Measurements from ENCODE around the gene ANKRD13D. TPM values are rescaled to one million over a fixed set of nuclear protein-coding genes. Genes with fewer than 3 reads are reported as not detected.

ANKRD13D gene
- 50.7 and 53.5 TPM in 2 replicates for total RNA-seq
- polyA plus RNA-seq, result 39.4 and 47.6 TPM in 2 replicates

DNA sequence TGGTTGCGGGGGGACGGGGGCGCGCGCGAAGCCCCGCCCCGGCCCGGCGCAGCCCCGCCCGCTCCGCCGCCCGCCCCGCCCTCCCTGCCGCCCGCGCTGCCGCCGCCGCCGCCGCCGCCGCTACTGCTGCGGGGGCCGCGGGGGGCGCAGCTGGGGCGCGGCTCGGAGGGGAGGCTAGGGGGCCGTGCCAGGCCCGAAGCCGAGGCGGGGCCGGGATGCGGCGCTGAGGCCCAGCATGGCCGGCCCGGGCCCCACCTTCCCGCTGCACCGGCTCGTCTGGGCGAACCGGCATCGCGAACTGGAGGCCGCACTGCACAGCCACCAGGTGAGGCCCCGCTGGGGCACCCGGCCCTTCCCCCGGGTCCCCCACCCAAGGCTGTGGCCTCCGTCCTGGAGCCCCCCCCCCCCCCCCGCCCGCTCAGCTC is at the start of gene ANKRD13D:
Gene ANKRD13D (plus strand): TSS at position 78 of the 425 bp plus-strand sequence. CDS start 158 bp downstream, at position 236.
- Histone ChIP-seq H3K9me3 (ENCODE audit: low read depth) (no peaks in the 10 kb centered on the region), H3K4me1 (ENCODE audit: low read depth) (peaks cover 15% of the 10 kb centered on the region), H3K4me3 (peak within 1 kb of the TSS; percentile 56), H3K36me3 (peaks cover 8% of the 10 kb centered on the region), H3K27me3 (no peaks in the 10 kb centered on the region), H3K27ac (peak within 1 kb of the TSS; percentile 78)
- TF ChIP-seq, protein P1, sequence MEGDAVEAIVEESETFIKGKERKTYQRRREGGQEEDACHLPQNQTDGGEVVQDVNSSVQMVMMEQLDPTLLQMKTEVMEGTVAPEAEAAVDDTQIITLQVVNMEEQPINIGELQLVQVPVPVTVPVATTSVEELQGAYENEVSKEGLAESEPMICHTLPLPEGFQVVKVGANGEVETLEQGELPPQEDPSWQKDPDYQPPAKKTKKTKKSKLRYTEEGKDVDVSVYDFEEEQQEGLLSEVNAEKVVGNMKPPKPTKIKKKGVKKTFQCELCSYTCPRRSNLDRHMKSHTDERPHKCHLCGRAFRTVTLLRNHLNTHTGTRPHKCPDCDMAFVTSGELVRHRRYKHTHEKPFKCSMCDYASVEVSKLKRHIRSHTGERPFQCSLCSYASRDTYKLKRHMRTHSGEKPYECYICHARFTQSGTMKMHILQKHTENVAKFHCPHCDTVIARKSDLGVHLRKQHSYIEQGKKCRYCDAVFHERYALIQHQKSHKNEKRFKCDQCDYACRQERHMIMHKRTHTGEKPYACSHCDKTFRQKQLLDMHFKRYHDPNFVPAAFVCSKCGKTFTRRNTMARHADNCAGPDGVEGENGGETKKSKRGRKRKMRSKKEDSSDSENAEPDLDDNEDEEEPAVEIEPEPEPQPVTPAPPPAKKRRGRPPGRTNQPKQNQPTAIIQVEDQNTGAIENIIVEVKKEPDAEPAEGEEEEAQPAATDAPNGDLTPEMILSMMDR (IDR thresholded peaks at IDR 0.05; ENCODE audit: low read depth, low read length), result no peak
- DNase-seq (ENCODE audit: low read depth in 1 of 2, low spot score in 1 of 2), result no peak

DNA sequence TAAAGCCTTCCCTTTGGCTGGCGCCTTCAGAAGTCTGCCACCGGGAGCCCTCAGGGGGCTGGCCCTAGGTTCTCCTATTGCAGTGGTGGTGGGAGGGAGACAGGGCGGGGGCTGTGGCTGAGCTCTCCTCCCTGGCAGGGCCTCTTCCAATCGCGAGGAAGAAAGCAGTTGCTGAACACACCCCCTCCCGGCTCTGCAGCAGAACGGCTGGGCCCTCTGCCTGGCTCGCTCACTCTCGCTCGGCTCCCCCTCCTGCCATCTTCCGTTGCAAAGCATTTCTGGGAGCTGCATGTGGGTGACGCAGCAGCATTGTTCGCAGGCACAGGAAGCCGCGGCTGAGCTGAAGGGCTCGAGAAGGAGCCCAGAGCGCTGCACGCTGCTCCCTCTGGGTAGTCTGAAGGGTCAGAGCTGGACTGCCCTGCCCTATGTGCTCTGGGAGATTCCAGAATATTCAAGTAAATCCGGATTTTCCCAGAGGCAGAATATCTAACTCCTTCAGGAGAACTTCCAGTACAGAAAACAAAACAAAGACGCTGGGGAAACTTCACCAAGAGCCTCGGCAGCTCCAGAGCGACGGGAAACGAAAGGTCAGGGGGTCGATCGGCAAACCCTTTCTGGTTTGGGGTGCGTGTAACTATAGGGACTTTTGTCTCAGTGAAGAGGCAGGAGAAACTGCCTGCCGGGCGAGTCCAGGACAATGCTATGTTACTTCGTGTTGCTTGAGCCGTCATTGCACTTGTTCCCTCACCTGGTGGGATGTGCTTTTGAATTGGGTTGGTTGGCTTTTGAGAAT is 49.1 kb upstream of the ANKRD13D start:
- peak overlapping the region; percentile 58 for H3K4me3 ChIP-seq
- H3K27me3 ChIP-seq, result no peaks in the 10 kb centered on the region
- TF ChIP-seq, protein P1 (IDR thresholded peaks at IDR 0.05; ENCODE audit: low read depth, low read length), result peak; percentile 16
- no peaks in the 10 kb centered on the region for H3K9me3 ChIP-seq (ENCODE audit: low read depth)
- H3K27ac ChIP-seq, result peak overlapping the region; percentile 94
- H3K4me1 ChIP-seq (ENCODE audit: low read depth), result peaks cover 30% of the 10 kb centered on the region
- peaks cover 11% of the 10 kb centered on the region for H3K36me3 ChIP-seq
- DNase-seq (ENCODE audit: low read depth in 1 of 2, low spot score in 1 of 2), result peak; percentile 99

DNA sequence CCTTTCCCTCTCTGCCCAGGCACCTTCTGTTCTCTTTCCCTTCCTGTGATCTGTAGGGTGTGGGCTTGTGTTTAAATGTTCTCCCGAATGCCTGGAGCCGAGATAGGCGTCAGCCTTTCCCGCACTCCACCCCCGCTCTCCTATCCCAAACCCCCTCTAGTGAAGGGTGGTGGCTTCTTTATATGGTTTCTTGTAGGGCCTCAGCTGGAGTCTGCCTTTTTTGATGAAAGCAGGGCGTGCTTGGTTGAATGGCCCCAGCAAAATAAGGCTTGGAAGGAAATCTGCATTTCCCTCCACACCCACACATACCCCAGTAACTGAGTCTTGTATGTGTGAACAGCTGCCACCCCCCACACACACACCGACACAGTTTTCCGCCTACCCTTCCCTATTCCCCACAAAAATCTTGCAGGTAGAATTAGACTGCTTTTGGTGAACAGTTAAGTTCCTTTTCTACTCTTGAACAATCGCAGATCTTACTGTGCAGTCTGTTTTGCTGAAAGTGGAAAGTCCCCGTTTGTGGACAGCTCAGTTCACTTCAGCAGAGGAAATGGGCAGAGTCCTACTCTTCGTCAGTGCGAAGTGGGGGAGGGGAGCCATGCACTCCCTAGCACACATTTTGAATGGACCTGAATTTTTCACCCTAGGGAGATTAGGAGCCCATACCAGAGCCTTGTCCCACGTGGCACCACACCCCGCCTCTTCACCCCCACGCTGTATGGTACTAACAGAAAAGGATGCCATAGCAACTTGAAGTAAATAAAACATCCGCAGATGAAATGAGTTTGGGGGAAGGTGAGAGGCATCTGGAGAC is 48.3 kb upstream of the ANKRD13D start:
- TF ChIP-seq, protein P1 (IDR thresholded peaks at IDR 0.05; ENCODE audit: low read depth, low read length), result no peak
- Histone ChIP-seq H3K27me3 (no peaks in the 10 kb centered on the region), H3K9me3 (ENCODE audit: low read depth) (no peaks in the 10 kb centered on the region), H3K4me1 (ENCODE audit: low read depth) (peaks cover 30% of the 10 kb centered on the region), H3K27ac (peak overlapping the region; percentile 94), H3K36me3 (peaks cover 19% of the 10 kb centered on the region), H3K4me3 (peak overlapping the region; percentile 58)
- DNase-seq (ENCODE audit: low read depth in 1 of 2, low spot score in 1 of 2), result peak; percentile 59 to 82

DNA sequence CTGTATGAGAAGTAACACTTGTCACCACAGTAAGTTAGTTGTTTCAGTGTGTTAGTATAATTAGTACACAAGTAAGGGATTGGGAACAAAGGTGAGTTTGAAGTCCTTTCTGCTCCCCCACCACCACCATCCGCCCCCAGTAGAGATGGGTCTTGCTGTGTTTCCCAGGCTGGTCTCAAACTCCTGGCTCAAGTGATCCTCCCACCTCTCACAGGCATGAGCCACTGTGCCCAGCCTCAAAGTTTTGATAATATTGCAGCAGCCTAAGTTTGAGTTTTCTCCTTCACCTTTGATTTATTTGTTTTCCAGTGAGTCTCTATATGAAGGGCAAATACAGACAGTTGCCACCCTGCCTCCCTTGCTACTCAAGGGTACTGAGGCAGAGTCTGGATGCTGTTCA is 46.6 kb upstream of the ANKRD13D start:
- H3K36me3 ChIP-seq, result peaks cover 30% of the 10 kb centered on the region
- no peaks in the 10 kb centered on the region for H3K9me3 ChIP-seq (ENCODE audit: low read depth)
- peaks cover 30% of the 10 kb centered on the region for H3K4me1 ChIP-seq (ENCODE audit: low read depth)
- TF ChIP-seq, protein P1 (IDR thresholded peaks at IDR 0.05; ENCODE audit: low read depth, low read length), result no peak
- no peaks in the 10 kb centered on the region for H3K27me3 ChIP-seq
- no peak for DNase-seq (ENCODE audit: low read depth in 1 of 2, low spot score in 1 of 2)
- H3K4me3 ChIP-seq, result no peak overlapping the region
- H3K27ac ChIP-seq, result no peak overlapping the region

DNA sequence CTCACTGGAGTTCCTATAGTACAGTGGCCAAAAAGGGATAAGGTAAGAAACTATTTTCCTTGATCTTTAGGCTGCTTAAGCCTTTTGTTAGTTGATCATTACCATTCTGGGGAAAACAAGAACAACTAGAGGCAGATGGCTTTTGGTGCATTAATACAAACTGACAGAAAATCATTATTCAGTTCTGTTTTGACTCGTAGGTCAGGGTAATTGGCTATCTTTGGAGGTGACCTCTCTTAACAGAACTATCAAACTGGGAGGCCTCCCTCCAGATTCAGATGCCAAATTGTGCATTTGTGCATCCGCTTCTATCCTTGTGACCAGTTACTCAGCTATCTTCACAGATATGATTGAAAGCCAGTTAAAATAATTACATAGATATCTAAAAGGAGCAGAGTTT is 46.1 kb upstream of the ANKRD13D start:
- H3K4me1 ChIP-seq (ENCODE audit: low read depth), result peaks cover 29% of the 10 kb centered on the region
- no peak overlapping the region for H3K4me3 ChIP-seq
- no peak for DNase-seq (ENCODE audit: low read depth in 1 of 2, low spot score in 1 of 2)
- H3K27me3 ChIP-seq, result no peaks in the 10 kb centered on the region
- TF ChIP-seq, protein P1 (IDR thresholded peaks at IDR 0.05; ENCODE audit: low read depth, low read length), result no peak
- H3K27ac ChIP-seq, result no peak overlapping the region
- H3K36me3 ChIP-seq, result peaks cover 35% of the 10 kb centered on the region
- no peaks in the 10 kb centered on the region for H3K9me3 ChIP-seq (ENCODE audit: low read depth)
